NCI-H1417 treated with DMSO at 0.1 percent for 48 hours (cell line): ENCODE data around the gene GRB2.
"Not testable (repeated sequence)": the region's sequence is repeated elsewhere in the genome, so short reads cannot be mapped to it uniquely, and the experiment has no call there.

Experiments used
- DNase-seq: peaks from one replicate; lab custom pipeline; 2025; lab: John Stamatoyannopoulos, UW

The GRB2 gene

GRCh38 chr17:75350029-75350428 lies 55.4 kb downstream of the GRB2 start:
- no peak for DNase-seq

- DNase-seq = no peak
Measured at GRCh38 chr17:75349589-75349988, 55.9 kb downstream of the GRB2 start.

- DNase-seq = no peak
Measured at GRCh38 chr17:75348386-75349012, 57.0 kb downstream of the GRB2 start.

- DNase-seq = no peak
Measured at GRCh38 chr17:75346906-75347305, 58.6 kb downstream of the GRB2 start.

GRCh38 chr17:75346368-75346767 lies 59.1 kb downstream of the GRB2 start:
- DNase-seq = not testable (repeated sequence)

GRCh38 chr17:75345514-75346167 lies 59.8 kb downstream of the GRB2 start:
- no peak for DNase-seq

GRCh38 chr17:75344666-75345065 lies 60.8 kb downstream of the GRB2 start:
- no peak for DNase-seq

- no peak for DNase-seq
Measured at GRCh38 chr17:75342996-75343395, 62.5 kb downstream of the GRB2 start.

GRCh38 chr17:75341784-75342486 lies 63.5 kb downstream of the GRB2 start:
- no peak for DNase-seq

GRCh38 chr17:75340631-75341030 lies 64.8 kb downstream of the GRB2 start:
- DNase-seq = no peak

GRCh38 chr17:75339971-75340370 lies 65.5 kb downstream of the GRB2 start:
- DNase-seq = no peak

GRCh38 chr17:75338335-75338734 lies 67.1 kb downstream of the GRB2 start:
- DNase-seq = no peak

GRCh38 chr17:75335315-75335714 lies 70.2 kb downstream of the GRB2 start:
- DNase-seq = no peak

GRCh38 chr17:75334723-75335122 lies 70.8 kb downstream of the GRB2 start:
- no peak for DNase-seq

- no peak for DNase-seq
Measured at GRCh38 chr17:75331671-75332070, 73.8 kb downstream of the GRB2 start.

GRCh38 chr17:75327757-75328156 lies 77.7 kb downstream of the GRB2 start:
- DNase-seq = no peak

- no peak for DNase-seq
Measured at GRCh38 chr17:75326226-75326848, 79.1 kb downstream of the GRB2 start.

GRCh38 chr17:75325827-75326225 lies 79.7 kb downstream of the GRB2 start:
- no peak for DNase-seq

GRCh38 chr17:75325348-75325747 lies 80.1 kb downstream of the GRB2 start:
- DNase-seq = no peak

GRCh38 chr17:75321506-75321905 lies 84.0 kb downstream of the GRB2 start:
- no peak for DNase-seq

- no peak for DNase-seq
Measured at GRCh38 chr17:75319904-75320691, 85.4 kb downstream of the GRB2 start.

GRCh38 chr17:75318615-75319222 lies 86.8 kb downstream of the GRB2 start:
- no peak for DNase-seq
